ENCODE results near the gene TUBB2A. TPM values are rescaled to one million over a fixed set of nuclear protein-coding genes. Genes with fewer than 3 reads are reported as not detected.

The TUBB2A gene
- total RNA-seq, 1 experiment from 2014 or later: 49.9 TPM

DNA sequence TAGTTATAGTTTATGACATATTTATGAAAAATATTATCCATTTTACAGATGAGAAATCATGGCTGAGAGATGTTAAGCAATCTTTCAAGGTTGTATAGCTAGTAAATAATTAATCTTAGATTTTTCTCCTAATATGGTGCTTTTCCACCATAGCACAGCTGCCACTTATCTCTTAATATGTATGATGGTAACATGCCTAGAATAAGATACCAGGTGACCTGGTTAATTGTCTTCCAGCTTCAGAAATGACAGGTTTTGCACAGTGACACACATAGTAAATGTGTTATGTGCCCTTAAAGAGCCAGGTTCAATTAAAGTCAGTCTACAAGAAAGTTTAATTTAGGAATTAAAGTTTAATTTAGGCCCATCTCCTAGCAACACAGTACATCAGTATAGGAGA, 14.8 kb downstream of the TUBB2A start:
- no peak overlapping the region for H3K4me3 ChIP-seq (replicated peaks in 1 of 2; ENCODE audit: low read depth in 1 of 2, low read length in 2 of 2)
- TF ChIP-seq EGR1 (IDR thresholded peaks at IDR 0.05; ENCODE audit: low read depth): no peak
- no peak for TF ChIP-seq SRF (IDR thresholded peaks at IDR 0.05; ENCODE audit: low read depth)
- no peak for TF ChIP-seq EZH2 (IDR thresholded peaks at IDR 0.05)
- no peak for TF ChIP-seq CBX3 (IDR thresholded peaks at IDR 0.05; ENCODE audit: low read depth)
- TF ChIP-seq, protein P1, sequence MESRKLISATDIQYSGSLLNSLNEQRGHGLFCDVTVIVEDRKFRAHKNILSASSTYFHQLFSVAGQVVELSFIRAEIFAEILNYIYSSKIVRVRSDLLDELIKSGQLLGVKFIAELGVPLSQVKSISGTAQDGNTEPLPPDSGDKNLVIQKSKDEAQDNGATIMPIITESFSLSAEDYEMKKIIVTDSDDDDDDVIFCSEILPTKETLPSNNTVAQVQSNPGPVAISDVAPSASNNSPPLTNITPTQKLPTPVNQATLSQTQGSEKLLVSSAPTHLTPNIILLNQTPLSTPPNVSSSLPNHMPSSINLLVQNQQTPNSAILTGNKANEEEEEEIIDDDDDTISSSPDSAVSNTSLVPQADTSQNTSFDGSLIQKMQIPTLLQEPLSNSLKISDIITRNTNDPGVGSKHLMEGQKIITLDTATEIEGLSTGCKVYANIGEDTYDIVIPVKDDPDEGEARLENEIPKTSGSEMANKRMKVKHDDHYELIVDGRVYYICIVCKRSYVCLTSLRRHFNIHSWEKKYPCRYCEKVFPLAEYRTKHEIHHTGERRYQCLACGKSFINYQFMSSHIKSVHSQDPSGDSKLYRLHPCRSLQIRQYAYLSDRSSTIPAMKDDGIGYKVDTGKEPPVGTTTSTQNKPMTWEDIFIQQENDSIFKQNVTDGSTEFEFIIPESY (IDR thresholded peaks at IDR 0.05; ENCODE audit: extremely low read depth, insufficient replicate concordance, low read length): no peak
- no peak for TF ChIP-seq FOSL1 (IDR thresholded peaks at IDR 0.05; ENCODE audit: low read depth)
- TF ChIP-seq ELF1 (IDR thresholded peaks at IDR 0.05; ENCODE audit: borderline replicate concordance, low read depth): no peak
- no TSS peak for BruUV-seq (replicated peaks)
- POLR2A ChIA-PET: no interaction called here
- intact Hi-C loops (cut with micrococcal nuclease): no loop called here
- H3K27ac ChIP-seq (ENCODE audit: low read depth, low read length): no peak overlapping the region
- RAD21 ChIA-PET (ENCODE audit: low non-redundant PET in 1 of 2, low total read pairs in 2 of 2, uncharacterized antibody in 2 of 2, unreplicated experiment in 2 of 2): no interaction called here
- no peaks in the 10 kb centered on the region for H3K9me2 ChIP-seq (ENCODE audit: insufficient read depth)
- H3K9me3 ChIP-seq (ENCODE audit: control insufficient read depth in 1 of 2, insufficient read depth in 1 of 2, low read depth in 1 of 2, low read length in 2 of 2): no peaks in the 10 kb centered on the region
- no peaks in the 10 kb centered on the region for H3K4me1 ChIP-seq (ENCODE audit: control insufficient read depth in 1 of 2, insufficient read depth in 2 of 2, low read length in 2 of 2)
- H3K79me2 ChIP-seq (ENCODE audit: insufficient read depth, low read length): no peaks in the 10 kb centered on the region
- no peak overlapping the region for H3K4me2 ChIP-seq (ENCODE audit: low read length)
- DNase-seq (ENCODE audit: low read depth, low spot score) (no peak), ATAC-seq (no peak)
- H3K9ac ChIP-seq (ENCODE audit: low read length): no peak overlapping the region
- H2AFZ ChIP-seq (ENCODE audit: low read depth, low read length, poor library complexity, severe bottlenecking): no peak overlapping the region
- no peaks in the 10 kb centered on the region for H4K20me1 ChIP-seq (ENCODE audit: insufficient read depth)
- H3K36me3 ChIP-seq (ENCODE audit: control insufficient read depth in 1 of 2, insufficient read depth in 2 of 2, low read length in 2 of 2): peaks cover 2 to 9% of the 10 kb centered on the region in 2 experiments; a peak in 2 of 4 replicates
- no peaks in the 10 kb centered on the region for H3K27me3 ChIP-seq (ENCODE audit: insufficient read depth, low read length)
- CTCF ChIA-PET: no interaction called here

DNA sequence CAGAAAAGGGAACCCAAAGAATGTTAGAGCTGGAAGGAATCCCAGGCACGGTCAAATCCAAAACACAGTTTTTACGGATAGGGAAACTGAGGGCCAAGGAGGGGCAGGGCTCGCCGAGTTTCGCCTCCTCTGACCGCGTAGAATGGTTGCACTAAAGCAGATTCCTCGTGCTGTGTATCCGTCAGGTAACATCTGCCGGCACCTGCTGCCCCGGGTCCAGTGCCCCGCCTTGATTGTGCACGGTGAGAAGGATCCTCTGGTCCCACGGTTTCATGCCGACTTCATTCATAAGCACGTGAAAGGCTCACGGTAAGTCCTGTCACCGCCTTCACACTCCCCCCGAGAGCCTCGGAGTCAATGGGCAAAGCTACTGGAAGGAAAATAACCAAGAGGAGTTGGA, 17.1 kb downstream of the TUBB2A start:
- RAD21 ChIA-PET (ENCODE audit: low non-redundant PET in 1 of 2, low total read pairs in 2 of 2, uncharacterized antibody in 2 of 2, unreplicated experiment in 2 of 2): no interaction called here
- ATAC-seq (no peak), DNase-seq (ENCODE audit: low read depth, low spot score) (no peak)
- Histone ChIP-seq H2AFZ (ENCODE audit: low read depth, low read length, poor library complexity, severe bottlenecking) (no peak overlapping the region), H3K79me2 (ENCODE audit: insufficient read depth, low read length) (no peaks in the 10 kb centered on the region), H3K4me2 (ENCODE audit: low read length) (no peak overlapping the region), H3K4me3 (replicated peaks in 1 of 2; ENCODE audit: low read depth in 1 of 2, low read length in 2 of 2) (no peak overlapping the region), H3K4me1 (ENCODE audit: control insufficient read depth in 1 of 2, insufficient read depth in 2 of 2, low read length in 2 of 2) (no peaks in the 10 kb centered on the region), H3K9me3 (ENCODE audit: control insufficient read depth in 1 of 2, insufficient read depth in 1 of 2, low read depth in 1 of 2, low read length in 2 of 2) (no peaks in the 10 kb centered on the region), H3K36me3 (ENCODE audit: control insufficient read depth in 1 of 2, insufficient read depth in 2 of 2, low read length in 2 of 2) (peaks cover 0 to 13% of the 10 kb centered on the region in 2 experiments; a peak in 2 of 4 replicates), H3K27ac (ENCODE audit: low read depth, low read length) (no peak overlapping the region), H3K27me3 (ENCODE audit: insufficient read depth, low read length) (no peaks in the 10 kb centered on the region), H3K9ac (ENCODE audit: low read length) (no peak overlapping the region), H4K20me1 (ENCODE audit: insufficient read depth) (no peaks in the 10 kb centered on the region), H3K9me2 (ENCODE audit: insufficient read depth) (no peaks in the 10 kb centered on the region)
- TF ChIP-seq TCF7L2 (IDR thresholded peaks at IDR 0.05; ENCODE audit: borderline replicate concordance, extremely low read depth, insufficient read depth, insufficient read length): no peak
- no peak for TF ChIP-seq SRF (IDR thresholded peaks at IDR 0.05; ENCODE audit: low read depth)
- TF ChIP-seq ZNF274 (IDR thresholded peaks at IDR 0.05; ENCODE audit: low read depth, low read length): no peak
- no peak for TF ChIP-seq RAD21 (IDR thresholded peaks at IDR 0.05; ENCODE audit: low read depth)
- TF ChIP-seq EZH2phosphoT487 (IDR thresholded peaks at IDR 0.05; ENCODE audit: borderline replicate concordance): no peak
- TF ChIP-seq SIN3A (IDR thresholded peaks at IDR 0.05; ENCODE audit: low read depth): no peak
- TF ChIP-seq, protein P2, sequence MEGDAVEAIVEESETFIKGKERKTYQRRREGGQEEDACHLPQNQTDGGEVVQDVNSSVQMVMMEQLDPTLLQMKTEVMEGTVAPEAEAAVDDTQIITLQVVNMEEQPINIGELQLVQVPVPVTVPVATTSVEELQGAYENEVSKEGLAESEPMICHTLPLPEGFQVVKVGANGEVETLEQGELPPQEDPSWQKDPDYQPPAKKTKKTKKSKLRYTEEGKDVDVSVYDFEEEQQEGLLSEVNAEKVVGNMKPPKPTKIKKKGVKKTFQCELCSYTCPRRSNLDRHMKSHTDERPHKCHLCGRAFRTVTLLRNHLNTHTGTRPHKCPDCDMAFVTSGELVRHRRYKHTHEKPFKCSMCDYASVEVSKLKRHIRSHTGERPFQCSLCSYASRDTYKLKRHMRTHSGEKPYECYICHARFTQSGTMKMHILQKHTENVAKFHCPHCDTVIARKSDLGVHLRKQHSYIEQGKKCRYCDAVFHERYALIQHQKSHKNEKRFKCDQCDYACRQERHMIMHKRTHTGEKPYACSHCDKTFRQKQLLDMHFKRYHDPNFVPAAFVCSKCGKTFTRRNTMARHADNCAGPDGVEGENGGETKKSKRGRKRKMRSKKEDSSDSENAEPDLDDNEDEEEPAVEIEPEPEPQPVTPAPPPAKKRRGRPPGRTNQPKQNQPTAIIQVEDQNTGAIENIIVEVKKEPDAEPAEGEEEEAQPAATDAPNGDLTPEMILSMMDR (IDR thresholded peaks at IDR 0.05 in 2 of 3, conservative IDR thresholded peaks at IDR 0.05 in 1 of 3; ENCODE audit: borderline replicate concordance in 1 of 3, insufficient read depth in 1 of 3, low read depth in 2 of 3, low read length in 2 of 3): no peak
- TF ChIP-seq CBX3 (IDR thresholded peaks at IDR 0.05; ENCODE audit: low read depth): no peak
- no peak for TF ChIP-seq SP1 (IDR thresholded peaks at IDR 0.05; ENCODE audit: low read depth)
- TF ChIP-seq, protein P3, sequence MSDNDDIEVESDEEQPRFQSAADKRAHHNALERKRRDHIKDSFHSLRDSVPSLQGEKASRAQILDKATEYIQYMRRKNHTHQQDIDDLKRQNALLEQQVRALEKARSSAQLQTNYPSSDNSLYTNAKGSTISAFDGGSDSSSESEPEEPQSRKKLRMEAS (IDR thresholded peaks at IDR 0.05): no peak
- TF ChIP-seq CEBPB (IDR thresholded peaks at IDR 0.05; ENCODE audit: low read depth): no peak
- no peak for TF ChIP-seq POLR2A (IDR thresholded peaks at IDR 0.05; ENCODE audit: borderline replicate concordance, extremely low read depth, insufficient read depth, insufficient read length)
- no peak for TF ChIP-seq ELF1 (IDR thresholded peaks at IDR 0.05; ENCODE audit: borderline replicate concordance, low read depth)
- TF ChIP-seq ZFX (IDR thresholded peaks at IDR 0.05): no peak
- CTCF ChIA-PET: no interaction called here
- BruUV-seq (replicated peaks): no TSS peak
- POLR2A ChIA-PET: no interaction called here
- intact Hi-C loops (cut with micrococcal nuclease): no loop called here
